AG10803 (cell line): ENCODE measurements around the gene MYT1.
A peak's percentile ranks its signal among the peaks of the same experiment; 100 is the strongest.

Experiments used
- DNase-seq: peaks from one replicate; pipeline ENCODE4 v3.0.0; 2010; ENCODE audit warnings: low read depth
- H3K4me3 ChIP-seq: 2 replicates; pipeline ENCODE4 v1.5.1; 2011; ENCODE audit warnings: mild to moderate bottlenecking, low read length, control low read depth
- TF ChIP-seq, protein P1 (sequence below): conservative IDR thresholded peaks from 2 replicates; pipeline ENCODE4 v1.5.1; 2011; ENCODE audit warnings: mild to moderate bottlenecking, low read length, control low read depth, inconsistent platforms

Gene MYT1

DNA sequence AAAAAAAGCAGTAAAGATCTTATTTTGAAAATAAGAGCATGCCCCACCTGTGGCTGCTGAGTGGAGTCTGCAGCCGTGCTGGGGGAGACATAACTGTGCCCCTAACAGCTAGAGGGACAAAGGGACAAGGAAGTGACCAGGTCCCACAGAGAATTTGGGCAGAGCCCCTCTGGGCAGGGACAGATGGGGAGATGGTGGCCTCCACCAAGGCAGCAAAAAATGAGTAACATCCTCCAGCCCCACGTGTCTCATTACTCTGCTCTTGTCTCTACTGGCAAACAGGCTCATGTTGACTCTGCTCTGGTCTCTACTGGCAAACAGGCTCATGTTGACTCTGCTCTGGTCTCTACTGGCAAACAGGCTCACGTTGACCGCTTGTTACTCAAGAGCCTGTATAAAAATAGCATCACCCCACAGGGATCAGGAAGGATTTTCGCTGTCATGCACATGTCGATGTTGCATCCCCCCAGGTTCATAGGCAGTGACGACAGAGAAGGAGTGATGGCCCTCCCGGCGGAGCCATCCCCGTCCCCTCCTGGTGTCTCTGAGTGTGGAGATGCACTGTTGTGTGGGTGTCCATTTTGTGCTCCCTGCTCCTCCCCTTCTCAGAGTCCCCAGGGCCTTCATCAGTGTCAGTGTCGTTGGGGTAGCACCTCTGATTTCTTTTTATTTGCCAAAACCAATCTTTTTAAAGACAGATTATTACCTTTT lies 74.0 kb downstream of the MYT1 start:
- H3K4me3 ChIP-seq, result no peak overlapping the region
- no peak for DNase-seq
- TF ChIP-seq, protein P1, sequence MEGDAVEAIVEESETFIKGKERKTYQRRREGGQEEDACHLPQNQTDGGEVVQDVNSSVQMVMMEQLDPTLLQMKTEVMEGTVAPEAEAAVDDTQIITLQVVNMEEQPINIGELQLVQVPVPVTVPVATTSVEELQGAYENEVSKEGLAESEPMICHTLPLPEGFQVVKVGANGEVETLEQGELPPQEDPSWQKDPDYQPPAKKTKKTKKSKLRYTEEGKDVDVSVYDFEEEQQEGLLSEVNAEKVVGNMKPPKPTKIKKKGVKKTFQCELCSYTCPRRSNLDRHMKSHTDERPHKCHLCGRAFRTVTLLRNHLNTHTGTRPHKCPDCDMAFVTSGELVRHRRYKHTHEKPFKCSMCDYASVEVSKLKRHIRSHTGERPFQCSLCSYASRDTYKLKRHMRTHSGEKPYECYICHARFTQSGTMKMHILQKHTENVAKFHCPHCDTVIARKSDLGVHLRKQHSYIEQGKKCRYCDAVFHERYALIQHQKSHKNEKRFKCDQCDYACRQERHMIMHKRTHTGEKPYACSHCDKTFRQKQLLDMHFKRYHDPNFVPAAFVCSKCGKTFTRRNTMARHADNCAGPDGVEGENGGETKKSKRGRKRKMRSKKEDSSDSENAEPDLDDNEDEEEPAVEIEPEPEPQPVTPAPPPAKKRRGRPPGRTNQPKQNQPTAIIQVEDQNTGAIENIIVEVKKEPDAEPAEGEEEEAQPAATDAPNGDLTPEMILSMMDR, result no peak

- no peak for DNase-seq
- TF ChIP-seq, protein P1, result 0 out of 2 replicates have a peak, but pooled peaks have one; percentile 4
- H3K4me3 ChIP-seq, result no peak overlapping the region
Observed at GRCh38 chr20:64238851-64239387, 74.7 kb downstream of the MYT1 start.

GRCh38 chr20:64239449-64240242 lies 75.4 kb downstream of the MYT1 start:
- H3K4me3 ChIP-seq, result no peak overlapping the region
- TF ChIP-seq, protein P1, result no peak
- no peak for DNase-seq

DNA sequence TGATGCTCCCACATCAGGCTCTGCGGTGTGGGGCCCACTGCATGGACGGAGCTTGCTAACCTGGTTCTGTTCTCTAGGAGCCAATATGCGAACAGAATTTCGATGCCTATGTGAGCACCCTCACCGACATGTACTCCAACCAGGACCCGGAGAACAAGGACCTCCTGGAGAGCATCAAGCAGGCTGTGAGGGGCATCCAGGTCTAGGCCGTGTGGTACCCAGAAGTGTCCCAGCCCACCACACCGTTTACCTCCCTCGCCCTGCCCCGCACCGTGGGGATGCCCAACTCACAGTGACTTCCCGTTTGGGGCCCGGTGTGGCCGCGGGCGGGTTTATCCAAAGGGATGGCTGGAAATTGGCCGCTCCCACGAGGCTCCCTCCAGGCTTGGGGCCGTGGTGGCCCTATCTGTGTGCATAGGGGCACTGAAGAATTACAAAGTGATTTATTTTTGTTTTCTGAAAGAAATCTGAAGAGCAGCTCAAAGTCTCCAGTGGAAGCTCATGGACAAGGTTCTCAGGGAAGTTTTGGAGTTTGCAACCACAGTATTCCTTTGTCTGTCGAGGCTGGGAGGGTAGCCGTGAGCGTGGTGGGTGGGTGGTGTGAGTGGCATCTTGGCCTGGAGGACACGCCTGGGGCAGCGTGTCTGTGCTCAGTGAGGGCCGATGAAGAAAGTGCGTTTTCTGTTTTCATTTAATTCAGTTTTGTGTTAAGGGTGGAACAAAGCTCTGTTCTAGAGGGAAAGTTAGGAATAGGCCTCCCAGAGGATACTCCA lies 76.2 kb downstream of the MYT1 start:
- no peak overlapping the region for H3K4me3 ChIP-seq
- DNase-seq, result no peak
- TF ChIP-seq, protein P1, result no peak

DNA sequence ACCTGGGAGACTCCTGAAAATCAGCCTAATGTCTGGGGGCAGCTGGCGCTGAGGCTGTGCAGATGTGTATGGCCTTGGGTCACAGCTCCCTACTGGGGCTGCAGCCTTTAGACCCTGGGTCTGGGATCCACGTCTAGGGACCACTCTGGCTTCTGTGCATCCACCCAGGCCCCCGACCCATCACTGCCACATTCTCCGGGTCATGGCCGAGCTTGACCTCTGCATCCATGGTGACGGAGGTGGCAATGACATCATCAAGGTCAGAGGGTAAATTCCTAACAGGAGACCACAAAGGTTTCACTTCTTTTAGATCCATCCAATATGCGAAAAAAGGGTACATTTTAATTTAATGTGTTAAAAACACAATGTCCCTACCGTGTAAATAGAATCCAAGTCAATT lies 76.8 kb downstream of the MYT1 start:
- DNase-seq, result no peak
- TF ChIP-seq, protein P1, result no peak

DNA sequence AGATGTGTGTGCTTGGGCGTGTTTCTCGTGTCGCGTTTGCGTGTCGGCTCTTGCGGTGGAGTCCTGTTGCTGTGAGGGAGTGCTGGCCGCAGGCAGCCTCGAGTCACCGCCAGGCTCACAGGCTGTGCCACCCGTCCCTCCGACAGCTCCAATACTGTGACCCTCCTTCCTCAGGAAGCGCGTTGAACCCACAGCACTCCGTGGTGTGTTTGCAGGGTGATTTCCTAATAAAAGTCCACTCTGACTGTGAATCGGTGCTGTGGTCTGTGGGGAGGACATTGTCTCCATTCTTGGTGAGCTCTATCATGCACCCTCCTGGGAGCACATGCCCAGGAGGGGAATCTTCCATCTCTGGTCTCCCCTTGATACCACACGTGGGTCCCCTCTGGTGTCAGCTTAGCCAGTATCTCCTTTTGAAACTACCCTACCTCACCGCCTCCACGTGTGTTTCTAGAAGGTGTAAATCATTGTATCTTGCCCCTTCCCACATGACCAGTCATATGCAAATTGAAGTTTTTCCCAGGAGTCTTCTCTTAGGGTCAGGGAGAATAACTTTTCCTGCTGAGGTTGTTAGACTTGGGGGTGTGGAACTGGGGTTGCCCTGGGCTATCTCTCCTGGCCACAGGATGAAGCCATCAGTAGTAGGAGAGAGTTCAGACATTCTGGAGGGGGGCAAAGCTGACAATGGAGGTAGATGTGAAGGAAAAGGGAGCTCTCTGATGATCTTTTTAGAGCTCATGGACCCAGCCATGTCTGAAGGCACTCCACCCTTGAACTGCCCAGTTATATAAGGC lies 77.9 kb downstream of the MYT1 start:
- TF ChIP-seq, protein P1, result no peak
- DNase-seq, result no peak
- H3K4me3 ChIP-seq, result no peak overlapping the region

More for the DNA sequence above, 76.8 kb downstream of the MYT1 start:
- H3K4me3 ChIP-seq, result no peak overlapping the region
